OCI-LY3 (cell line): Measurements from ENCODE around the gene NTHL1.

Source experiments
- CTCF ChIP-seq: fragments of 200-600, 300-600 bp; sonication (generic); IDR thresholded peaks from 2 replicates; pipeline ENCODE4 v1.5.1; 2014; ENCODE audit warnings: antibody characterized with exemption, low read length, low read depth
- EZH2phosphoT487 ChIP-seq: fragments of 200-600 bp; shearing (Covaris generic); IDR thresholded peaks from 2 replicates; pipeline ENCODE4 v1.6.1; 2018; ENCODE audit warnings: antibody characterized with exemption, mixed run types, low read depth

- no peak for TF ChIP-seq CTCF
- TF ChIP-seq EZH2phosphoT487, result no peak
These were observed 16.2 kb upstream of the NTHL1 start for GRCh38 chr16:2063861-2064260.
